Measurements from ENCODE around the gene COL23A1.

The COL23A1 gene

GRCh38 chr5:178385496-178385890 lies 204.7 kb downstream of the COL23A1 start:
- POLR2A ChIA-PET (ENCODE audit: low non-redundant PET): no interaction called here
- no peak overlapping the region for H3K27ac ChIP-seq
- no peak for TF ChIP-seq CTCF (conservative IDR thresholded peaks at IDR 0.05; ENCODE audit: low read depth)
- DNase-seq (ENCODE audit: low spot score): peak; percentile 88
- CTCF ChIA-PET: interaction anchor here (0.6 to 1.4 kb wide), 2 partner anchors 76 to 205 kb away, joined by 3 to 7 read pairs; no protein-coding TSS in a partner anchor

- CTCF ChIA-PET: interaction anchor here (0.6 kb wide), 1 partner anchor 206 kb away, joined by 3 read pairs; no protein-coding TSS in a partner anchor
- no peak for TF ChIP-seq CTCF (conservative IDR thresholded peaks at IDR 0.05; ENCODE audit: low read depth)
- H3K27ac ChIP-seq: no peak overlapping the region
- POLR2A ChIA-PET (ENCODE audit: low non-redundant PET): no interaction called here
- DNase-seq (ENCODE audit: low spot score): no peak
These were observed 205.2 kb downstream of the COL23A1 start for GRCh38 chr5:178384816-178385495.

GRCh38 chr5:178383919-178384815 lies 206.0 kb downstream of the COL23A1 start:
- CTCF ChIA-PET: no interaction called here
- TF ChIP-seq CTCF (conservative IDR thresholded peaks at IDR 0.05; ENCODE audit: low read depth): no peak
- POLR2A ChIA-PET (ENCODE audit: low non-redundant PET): no interaction called here
- no peak overlapping the region for H3K27ac ChIP-seq
- DNase-seq (ENCODE audit: low spot score): no peak

GRCh38 chr5:178383301-178383918 lies 206.8 kb downstream of the COL23A1 start:
- DNase-seq (ENCODE audit: low spot score): no peak
- POLR2A ChIA-PET (ENCODE audit: low non-redundant PET): no interaction called here
- TF ChIP-seq CTCF (conservative IDR thresholded peaks at IDR 0.05; ENCODE audit: low read depth): no peak
- CTCF ChIA-PET: interaction anchor here (0.6 to 1.0 kb wide), 2 partner anchors 9 to 155 kb away, joined by 3 to 4 read pairs; no protein-coding TSS in a partner anchor
- H3K27ac ChIP-seq: no peak overlapping the region

- no peak for TF ChIP-seq CTCF (conservative IDR thresholded peaks at IDR 0.05; ENCODE audit: low read depth)
- H3K27ac ChIP-seq: no peak overlapping the region
- ChIA-PET CTCF (interaction anchor here (0.6 to 1.0 kb wide), 2 partner anchors 8 to 156 kb away, joined by 3 to 4 read pairs; no protein-coding TSS in a partner anchor), POLR2A (ENCODE audit: low non-redundant PET) (no interaction called here)
- DNase-seq (ENCODE audit: low spot score): no peak
These were observed 207.4 kb downstream of the COL23A1 start for GRCh38 chr5:178382754-178383164.
